ENCODE measurements around the gene ALDH2.
A peak's percentile ranks its signal among the peaks of the same experiment; 100 is the strongest.
"Not testable (repeated sequence)": the region's sequence is repeated elsewhere in the genome, so short reads cannot be mapped to it uniquely, and the experiment has no call there.

The ALDH2 gene

DNA sequence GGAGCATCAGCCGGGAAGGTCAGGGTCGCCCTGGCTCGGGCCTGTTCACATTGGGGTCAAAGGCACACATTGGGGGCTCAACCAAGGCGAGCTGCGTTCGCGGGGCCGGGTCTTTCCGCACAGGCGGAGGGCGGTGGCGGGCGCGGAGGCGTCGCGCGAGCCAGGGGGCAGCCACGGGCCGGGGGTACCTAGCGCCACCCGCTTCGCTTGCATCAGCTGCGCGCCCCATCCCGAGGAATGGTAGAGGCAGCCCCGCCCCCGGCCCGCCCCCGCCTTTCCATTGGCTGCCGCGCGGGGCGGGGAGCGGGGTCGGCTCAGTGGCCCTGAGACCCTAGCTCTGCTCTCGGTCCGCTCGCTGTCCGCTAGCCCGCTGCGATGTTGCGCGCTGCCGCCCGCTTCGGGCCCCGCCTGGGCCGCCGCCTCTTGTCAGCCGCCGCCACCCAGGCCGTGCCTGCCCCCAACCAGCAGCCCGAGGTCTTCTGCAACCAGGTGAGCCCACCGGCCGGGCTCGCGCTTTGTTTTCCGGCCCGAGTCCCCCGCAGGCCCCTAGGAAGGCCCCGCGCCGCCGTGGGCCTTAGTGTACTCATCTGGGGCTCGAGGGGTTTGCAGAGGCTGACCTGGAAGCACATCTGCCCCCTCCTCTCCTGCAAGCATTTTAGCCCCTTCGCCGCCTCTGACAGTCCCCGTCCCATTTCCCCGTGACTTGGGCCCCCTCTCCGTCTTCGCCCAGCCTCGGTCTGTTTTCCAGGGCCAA lies at the start of gene ALDH2:
Gene ALDH2, plus strand, starts transcription at position 326 of the 754 bp plus-strand sequence. Its CDS starts 50 bp downstream, at position 376.
- DNase-seq (ENCODE audit: low spot score), result peak; percentile 99

DNA sequence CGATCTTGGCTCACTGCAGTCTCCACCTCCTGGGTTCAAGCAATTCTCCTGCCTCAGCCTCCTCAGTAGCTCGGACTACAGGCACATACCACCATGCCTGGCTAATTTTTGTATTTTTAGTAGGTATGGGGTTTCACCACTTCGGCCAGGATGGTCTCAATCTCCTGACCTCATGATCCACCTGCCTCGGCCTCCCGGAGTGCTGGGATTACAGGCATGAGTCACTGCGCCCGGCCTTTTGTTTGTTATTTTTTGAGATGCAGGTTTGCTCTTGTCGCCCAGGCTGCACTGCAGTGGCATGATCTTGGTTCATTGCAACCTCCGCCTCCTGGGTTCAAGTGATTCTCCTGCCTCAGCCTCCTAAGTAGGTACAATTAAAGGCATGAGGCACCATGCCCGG lies 47.4 kb upstream of the ALDH2 start:
- not testable (repeated sequence) for DNase-seq (ENCODE audit: low spot score)

DNA sequence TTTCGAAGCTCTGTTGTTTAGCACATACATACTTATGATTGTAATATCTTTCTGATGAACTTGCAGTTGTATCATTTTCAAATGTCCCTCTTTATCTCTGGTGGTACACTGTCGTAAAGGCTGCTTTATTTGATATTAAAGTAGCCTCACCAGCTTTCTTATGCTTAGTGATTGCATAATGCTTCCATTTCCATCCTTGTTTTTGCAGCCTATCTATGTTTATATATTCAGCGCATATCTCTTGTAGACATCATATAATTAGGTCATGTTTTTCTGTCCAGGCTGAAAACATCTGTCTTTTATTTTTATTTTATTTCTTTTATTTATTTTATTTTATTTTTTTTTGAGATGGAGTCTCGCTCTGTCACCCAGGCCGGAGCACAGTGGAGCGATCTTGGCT lies 46.3 kb upstream of the ALDH2 start:
- no peak for DNase-seq (ENCODE audit: low spot score)

DNA sequence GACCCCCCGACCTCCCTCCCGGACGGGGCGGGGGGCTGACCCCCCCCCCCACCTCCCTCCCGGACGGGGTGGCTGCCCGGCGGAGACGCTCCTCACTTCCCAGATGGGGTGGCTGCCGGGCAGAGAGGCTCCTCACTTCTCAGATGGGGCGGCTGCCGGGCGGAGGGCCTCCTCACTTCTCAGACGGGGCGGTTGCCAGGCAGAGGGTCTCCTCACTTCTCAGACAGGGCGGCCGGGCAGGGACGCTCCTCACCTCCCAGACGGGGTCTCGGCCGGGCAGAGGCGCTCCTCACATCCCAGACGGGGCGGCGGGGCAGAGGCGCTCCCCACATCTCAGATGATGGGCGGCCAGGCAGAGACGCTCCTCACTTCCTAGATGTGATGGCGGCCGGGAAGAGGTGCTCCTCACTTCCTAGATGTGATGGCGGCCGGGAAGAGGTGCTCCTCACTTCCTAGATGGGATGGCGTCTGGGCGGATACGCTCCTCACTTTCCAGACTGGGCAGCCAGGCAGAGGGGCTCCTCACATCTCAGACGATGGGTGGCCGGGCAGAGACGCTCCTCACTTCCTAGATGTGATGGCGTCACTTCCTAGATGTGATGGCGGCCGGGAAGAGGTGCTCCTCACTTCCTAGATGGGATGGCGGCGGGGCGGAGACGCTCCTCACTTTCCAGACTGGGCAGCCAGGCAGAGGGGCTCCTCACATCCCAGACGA lies 42.9 kb upstream of the ALDH2 start:
- DNase-seq (ENCODE audit: low spot score), result not testable (repeated sequence)

DNA sequence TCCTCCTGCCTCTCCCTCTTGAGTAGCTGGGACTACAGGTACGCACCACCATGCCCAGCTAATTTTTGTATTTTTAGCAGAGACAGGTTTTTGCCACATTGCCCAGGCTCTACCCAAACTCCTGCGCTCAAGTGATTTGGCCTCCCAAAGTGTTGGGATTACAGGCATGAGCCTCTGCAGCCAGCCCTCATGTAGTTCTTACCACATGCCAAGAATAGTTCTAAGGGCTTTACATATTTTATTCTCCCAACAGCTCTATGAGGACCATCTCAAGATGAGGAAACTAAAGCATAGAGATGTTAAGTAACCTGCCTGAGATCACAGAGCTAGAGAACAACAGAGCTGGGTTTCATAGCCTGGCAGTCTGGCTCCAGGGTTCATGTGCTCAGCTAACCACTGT lies 37.9 kb upstream of the ALDH2 start:
- DNase-seq (ENCODE audit: low spot score), result no peak

DNA sequence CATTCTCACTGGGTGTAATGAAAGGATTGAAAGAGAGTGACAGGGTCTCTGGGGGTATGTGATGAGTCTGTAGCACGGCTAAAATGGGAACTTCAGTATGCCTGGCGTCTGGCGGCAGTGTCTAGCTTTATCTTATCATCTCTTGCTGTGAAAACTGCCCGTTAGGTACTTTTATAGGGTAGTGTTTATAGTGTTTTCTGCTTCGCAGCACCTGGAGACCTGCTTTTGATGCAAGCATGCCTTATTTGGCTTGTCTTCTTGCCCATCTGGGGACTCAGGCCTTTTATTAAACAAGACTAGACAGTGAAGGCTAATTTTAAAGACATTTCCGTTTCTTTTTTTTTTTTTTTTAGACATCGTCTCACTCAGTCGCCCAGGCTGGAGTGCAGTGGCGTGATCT lies 36.3 kb upstream of the ALDH2 start:
- DNase-seq (ENCODE audit: low spot score), result no peak

DNA sequence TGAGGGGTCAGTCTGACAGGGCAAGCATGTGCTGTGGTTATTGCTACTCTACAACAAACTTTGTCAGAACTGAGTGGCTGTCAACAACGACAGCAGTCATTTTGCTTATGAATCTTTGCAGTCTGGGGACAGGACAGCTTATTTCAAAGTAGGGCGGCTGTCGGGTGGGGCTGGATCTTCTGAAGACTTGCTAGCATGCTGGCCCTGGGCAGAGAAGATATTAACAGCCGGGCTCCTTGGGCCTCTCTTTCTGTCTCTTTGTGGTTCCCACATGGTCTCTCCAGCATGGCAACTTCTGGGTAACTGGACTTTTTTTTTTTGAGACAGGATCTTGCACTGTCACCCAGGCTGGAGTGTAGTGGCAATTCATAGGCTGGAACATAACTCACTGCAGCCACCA lies 33.9 kb upstream of the ALDH2 start:
- DNase-seq (ENCODE audit: low spot score), result no peak

DNA sequence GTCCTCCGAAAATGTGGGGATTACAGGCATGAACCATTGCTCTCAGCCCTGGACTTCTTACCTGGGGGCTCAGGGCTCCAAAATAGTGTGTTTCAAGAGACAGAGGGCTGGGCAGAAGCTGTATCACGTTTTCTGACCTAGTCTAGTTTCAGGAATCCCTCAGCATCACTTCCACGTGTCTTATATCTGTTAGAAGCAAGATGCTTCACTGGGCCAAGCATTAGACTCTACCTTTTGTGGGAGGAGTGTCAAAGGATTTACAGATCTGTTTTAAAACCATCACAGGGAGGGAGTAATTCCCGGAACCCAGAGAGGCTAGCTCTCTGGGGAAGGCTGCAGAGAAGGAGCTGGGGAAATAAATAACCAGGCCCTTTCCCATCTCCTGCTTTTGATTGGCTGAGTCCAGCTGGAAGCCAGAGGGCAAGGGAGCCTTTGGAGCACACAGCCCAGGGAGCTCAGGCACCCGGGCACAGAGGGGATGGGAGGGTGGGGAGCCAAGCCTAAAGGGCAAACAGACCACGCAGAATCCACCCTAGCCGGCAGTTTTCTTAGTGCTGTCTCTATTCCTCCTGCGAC lies 33.3 kb upstream of the ALDH2 start:
- DNase-seq (ENCODE audit: low spot score), result no peak

DNA sequence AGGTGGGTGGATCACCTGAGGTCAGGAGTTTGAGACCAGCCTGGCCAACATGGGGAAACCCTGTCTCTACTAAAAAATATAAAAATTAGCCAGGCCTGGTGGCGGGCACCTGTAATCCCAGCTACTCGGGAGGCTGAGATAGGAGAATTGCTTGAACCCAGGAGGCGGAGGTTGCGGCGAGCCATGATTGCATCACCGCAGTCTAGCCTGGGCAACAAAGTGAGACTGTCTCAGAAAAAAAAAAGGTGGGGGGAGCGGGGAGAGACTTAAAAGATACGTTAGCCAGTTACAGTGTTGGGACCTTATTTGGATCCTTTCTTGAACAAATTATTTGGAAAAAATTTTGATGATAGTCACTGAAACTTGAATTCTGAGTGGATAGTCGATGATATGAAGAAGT lies 27.2 kb upstream of the ALDH2 start:
- DNase-seq (ENCODE audit: low spot score), result not testable (repeated sequence)

DNA sequence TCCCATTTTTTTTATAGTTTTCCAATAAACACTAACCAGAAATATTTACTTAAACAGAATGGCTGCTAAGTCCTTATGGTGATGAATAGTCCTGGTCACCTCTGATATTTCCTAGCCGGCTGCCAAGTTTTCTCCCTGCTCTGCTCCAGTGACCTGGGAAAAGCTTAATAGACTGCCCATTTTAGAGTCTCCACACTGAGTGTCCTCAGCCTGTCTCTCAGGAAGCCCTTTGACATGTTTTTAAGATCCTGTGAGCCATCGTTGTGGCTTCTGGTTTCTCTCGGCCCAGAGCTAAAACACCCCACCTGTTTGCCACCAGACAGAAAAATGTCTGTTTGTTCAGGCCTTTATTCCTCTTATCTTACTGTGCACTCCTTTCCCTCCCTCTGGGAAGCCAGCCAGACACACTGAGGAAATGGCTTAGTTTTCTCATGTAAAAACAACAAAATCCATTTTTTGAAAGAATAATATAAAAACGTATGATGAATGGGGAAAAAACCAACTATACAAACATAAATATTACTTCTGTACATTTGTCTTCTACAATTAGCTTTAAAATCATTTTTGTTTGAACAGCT lies 25.4 kb upstream of the ALDH2 start:
- DNase-seq (ENCODE audit: low spot score), result no peak

DNA sequence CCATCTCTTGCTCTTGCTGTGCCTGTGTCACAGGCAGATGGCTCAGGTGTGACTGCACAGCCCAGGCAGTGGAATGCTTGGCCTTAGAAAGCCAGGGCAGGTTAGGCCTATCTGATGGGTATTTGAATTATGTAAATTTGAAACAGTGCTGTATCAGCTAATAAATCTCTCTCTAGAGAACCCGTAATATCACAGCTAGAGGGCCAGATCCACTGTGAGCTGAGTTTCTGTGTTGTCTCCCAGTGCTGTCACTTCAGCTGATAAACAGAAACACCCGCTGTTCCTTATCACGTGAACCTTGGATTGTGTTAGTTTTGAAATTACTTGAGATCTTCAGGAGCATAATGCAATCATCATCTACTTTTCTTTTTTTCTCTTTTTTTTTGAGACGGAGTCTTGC lies 21.5 kb upstream of the ALDH2 start:
- no peak for DNase-seq (ENCODE audit: low spot score)

DNA sequence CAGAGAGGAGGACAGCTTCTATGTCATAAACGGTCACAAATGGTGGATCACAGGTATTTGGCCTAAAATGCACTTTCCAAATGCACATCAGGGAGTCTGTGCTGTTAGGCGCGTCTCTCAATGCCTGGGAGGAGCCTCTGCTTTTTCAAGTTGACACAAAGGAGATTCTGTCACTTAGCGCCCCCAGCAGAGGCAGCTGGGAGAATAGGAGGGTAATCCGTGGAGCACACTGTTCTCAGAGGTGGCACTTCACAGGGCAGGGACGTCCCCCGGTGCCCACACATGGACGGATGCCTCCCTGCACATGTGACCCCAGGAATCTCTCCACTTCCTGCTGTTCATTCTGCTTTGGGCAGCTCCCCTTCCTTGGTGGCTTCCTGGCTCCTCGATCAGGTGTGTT lies 19.4 kb upstream of the ALDH2 start:
- DNase-seq (ENCODE audit: low spot score), result no peak

DNA sequence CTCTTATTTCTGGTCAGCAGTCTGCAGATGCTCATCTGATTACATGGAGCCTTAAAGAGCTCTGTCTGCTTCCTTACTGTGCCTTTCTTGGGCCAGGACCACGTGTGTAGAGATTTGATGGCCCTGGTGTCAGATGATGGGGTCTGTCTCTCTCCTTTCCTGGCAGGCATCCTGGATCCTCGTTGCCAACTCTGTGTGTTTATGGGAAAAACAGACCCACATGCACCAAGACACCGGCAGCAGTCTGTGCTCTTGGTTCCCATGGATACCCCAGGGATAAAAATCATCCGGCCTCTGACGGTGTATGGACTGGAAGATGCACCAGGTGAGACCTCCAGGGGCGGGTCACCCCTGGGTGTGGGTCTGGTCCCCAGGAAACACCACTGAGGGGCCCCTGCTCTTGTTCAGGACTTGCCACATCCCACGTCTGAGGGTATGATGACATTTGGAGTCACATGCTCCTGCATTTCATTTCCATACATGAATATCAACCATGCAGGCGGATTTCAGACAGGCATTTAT lies 18.5 kb upstream of the ALDH2 start:
- DNase-seq (ENCODE audit: low spot score), result no peak

DNA sequence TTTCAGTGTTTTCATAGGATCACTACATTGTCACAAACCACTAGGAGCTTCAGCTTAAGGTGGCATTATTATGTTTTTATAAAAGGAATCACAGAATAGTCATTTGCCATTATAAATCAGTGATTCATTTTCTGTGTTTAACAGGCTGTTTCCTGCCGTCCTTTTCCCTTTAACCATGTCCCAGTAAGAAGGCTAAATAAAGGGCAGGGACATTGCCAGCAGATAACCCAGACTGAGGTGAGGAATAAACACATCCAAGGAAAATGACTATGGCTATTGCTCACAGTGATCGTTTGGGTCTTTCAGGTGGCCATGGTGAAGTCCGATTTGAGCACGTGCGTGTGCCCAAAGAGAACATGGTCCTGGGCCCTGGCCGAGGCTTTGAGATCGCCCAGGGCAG lies 17.9 kb upstream of the ALDH2 start:
- no peak for DNase-seq (ENCODE audit: low spot score)

DNA sequence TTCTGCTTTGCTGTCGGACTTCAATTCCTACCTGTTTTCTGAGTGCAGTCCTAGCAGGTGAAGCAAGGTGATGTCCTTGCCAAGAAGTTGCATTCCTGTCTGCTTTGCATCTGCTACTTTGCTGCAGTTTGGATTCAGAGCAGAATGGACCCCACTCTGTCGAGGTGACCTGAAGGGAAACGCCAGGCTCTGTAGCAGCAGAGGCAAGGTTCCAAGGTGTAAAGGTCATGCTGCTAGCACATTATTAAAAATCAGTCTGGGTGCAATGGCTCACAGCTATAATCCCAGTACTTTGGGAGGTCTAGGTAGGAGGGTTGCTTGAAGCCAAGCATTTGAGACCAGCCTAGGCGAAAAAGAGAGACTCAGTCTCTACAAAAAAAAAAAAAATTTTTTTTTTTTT lies 17.3 kb upstream of the ALDH2 start:
- DNase-seq (ENCODE audit: low spot score), result no peak

DNA sequence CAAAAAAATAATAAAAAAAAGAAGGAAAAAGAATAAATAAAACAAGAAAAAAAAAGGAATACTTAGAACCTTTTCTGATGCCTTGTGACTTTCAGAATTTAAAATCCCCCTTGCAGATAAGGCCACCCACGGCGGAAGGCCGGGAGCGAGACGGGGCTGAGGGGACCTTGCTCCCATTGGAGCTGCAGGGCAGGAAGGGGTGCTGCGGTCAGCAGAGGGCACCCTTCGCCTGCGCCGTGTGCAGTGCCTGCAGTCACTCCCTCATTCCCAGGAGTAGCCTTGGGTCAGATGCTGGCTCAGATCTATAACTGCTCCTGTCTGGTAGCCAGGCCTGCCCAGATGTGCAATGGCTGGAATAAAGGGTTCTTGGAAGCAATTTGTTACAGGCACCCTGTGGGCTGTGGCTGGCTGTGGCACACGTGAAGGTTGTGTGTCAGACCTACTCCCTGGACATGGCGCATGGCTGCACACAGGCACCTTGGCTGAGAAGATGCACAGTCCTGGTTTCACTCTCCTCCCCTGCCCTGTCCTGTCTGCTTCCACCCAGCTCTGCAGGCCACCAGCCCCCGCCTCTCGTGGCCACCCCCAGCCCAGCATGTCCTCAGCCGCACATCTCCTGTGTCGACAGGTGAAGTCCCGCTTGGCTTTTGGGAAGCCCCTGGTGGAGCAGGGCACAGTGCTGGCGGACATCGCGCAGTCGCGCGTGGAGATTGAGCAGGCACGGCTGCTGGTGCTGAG lies 13.4 kb upstream of the ALDH2 start:
- DNase-seq (ENCODE audit: low spot score), result peak; percentile 97

DNA sequence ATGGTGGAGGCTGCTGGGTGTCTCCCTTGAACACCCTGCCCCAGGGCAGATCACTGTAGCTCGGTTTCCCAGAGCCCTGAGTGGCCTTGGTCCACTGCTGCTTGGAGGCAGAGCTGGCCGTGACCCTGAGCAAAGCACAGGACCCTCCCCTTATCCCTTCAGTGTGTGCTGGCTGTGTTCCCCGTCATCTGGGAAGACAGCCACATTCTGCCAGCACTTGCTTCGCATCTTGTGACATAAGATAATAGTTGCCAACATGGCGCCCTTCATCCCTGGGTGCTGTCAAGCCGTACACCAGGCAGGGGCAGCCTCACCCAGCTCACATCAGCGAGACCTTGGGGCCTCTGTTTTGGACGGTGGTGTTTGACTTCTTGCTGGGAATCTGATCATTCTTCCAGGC lies 12.1 kb upstream of the ALDH2 start:
- no peak for DNase-seq (ENCODE audit: low spot score)

DNA sequence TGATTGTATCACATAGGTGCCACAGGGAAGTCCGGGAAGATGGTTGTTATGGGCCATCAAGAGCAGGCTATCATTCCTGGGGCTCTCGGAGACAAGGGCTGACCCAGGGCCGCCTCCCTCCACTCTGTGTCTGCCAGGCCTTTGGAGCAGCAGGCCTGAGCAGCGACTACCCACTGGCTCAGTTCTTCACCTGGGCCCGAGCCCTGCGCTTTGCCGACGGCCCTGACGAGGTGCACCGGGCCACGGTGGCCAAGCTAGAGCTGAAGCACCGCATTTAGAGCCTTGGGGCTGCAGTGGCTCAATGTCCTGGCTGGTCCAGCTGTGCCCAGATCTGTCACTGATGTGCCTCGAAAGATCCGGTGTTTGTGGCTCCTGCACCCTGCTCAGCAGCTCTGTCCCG lies 10.5 kb upstream of the ALDH2 start:
- DNase-seq (ENCODE audit: low spot score), result no peak

DNA sequence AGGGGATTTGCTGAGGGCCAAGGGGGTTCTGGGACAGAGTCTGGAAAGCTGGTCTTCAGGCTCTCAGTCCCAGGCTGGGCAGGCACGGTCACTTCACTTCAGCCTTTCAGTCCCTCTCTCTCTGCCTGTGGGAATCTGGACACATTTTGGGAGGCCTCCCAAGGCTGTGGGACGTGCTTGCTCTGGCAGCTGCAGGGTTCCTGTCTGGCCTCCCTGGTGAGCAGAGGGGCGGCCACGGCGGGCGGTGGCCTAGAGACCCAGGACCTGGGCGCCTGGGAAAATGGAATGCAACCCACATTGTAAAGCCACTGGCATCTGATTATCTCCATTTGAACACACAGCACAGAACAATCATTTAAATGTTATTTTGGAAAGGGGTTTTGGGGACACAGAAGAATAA lies 10.1 kb upstream of the ALDH2 start:
- no peak for DNase-seq (ENCODE audit: low spot score)

DNA sequence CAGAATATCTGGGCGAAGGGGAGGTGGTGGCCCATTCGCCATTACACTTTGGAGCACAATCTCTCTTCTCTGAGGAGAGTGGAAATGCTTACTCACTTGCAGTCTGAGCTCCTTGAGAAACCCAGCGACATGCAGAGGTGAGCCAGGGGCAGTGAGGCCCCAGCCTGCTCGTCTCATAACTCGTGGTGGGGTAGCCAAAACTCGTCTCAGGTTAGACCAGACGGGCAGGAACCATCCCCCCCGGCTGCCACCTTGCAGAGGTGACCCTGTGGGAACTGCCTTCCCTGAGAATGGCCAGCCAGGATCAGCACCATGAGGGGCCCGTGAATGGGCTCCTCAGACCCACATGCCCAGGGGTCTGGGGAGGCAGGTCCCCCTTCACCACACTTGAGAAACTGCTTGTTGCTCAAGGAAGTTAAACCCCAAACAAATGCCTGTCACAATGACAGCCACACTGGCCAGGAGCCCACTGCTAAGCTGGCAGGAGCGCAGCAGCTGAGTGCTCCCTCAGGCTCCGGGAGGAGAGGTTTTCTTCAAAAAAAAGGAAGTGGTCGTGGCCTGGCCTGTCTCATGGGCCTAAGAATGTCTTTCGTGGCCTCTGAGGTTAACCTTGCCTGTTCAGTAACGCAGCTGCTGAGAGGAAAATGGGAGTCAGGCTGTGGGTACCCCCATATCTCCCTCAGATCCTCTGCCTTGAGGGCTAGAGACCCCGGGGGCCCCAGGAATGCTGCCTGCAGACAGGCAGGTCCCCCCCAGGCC lies 9.2 kb upstream of the ALDH2 start:
- no peak for DNase-seq (ENCODE audit: low spot score)

DNA sequence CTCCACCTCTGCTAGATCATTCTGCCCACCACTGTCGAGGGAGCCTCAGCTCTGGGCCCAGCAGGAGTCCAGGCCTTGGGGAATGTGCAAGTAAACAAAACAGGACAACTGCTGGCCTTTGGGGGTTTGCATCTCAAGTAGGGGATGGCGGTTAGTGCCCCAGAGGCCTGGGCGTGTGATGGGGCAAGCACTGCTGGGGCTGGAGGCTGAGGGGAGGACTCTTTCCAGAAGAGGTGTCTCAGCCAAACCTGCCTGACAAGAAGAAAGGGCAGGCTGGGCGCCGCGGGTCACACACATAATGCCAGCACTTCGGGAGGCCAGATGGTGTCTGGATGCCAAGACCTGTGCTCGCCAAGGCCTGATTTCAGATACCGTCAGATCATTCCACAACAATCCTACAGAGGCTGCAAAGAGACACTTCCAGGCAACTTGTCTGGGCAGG lies 8.6 kb upstream of the ALDH2 start:
- DNase-seq (ENCODE audit: low spot score), result no peak

All from HuH-7 (cell line).